NCI-H524 (cell line): ENCODE data around the gene PCIF1.
A peak's percentile ranks its signal among the peaks of the same experiment; 100 is the strongest.

Source experiments
- DNase-seq, 2 experiments: peaks; one replicate each; lab custom pipeline; 2025; lab: John Stamatoyannopoulos, UW

PCIF1 gene

GRCh38 chr20:45904583-45905504 lies 29.6 kb upstream of the PCIF1 start:
- no peak for DNase-seq

GRCh38 chr20:45905505-45906079 lies 28.9 kb upstream of the PCIF1 start:
- no peak for DNase-seq

DNA sequence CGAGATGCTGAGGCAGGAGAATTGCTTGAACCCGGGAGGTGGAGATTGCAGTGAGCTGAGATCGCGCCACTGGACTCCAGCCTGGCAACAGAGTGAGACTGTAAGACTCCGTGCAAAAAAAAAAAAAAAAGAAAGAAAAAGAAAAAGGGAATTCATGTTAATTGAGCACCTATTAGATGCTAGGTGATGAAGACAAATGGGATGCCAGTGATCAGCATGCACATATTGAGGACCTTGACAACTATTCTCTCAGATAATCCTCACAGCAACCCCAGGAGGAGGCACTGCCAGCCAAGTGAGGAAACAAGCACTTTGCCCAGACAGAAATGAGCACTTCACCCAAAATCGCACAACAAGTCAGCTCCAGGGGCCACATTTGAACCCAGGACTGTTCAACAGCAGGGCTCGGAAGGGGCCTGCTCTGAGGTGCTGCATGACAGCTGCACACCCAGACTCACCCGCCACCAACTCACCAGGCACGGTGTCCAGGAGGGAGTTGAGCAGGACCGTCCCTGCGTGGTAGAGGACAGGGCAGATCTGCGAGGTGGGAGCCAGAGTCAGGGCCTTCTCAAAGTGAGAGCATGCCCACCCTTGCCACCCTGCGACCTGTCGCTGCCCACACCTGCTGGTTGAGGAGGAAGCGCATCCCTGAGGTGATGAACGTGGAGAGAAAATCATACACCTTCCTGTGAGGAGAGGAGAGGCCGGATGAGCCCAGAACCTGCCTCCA lies 27.1 kb upstream of the PCIF1 start:
- no peak for DNase-seq

GRCh38 chr20:45908084-45908483 lies 26.4 kb upstream of the PCIF1 start:
- no peak for DNase-seq

DNA sequence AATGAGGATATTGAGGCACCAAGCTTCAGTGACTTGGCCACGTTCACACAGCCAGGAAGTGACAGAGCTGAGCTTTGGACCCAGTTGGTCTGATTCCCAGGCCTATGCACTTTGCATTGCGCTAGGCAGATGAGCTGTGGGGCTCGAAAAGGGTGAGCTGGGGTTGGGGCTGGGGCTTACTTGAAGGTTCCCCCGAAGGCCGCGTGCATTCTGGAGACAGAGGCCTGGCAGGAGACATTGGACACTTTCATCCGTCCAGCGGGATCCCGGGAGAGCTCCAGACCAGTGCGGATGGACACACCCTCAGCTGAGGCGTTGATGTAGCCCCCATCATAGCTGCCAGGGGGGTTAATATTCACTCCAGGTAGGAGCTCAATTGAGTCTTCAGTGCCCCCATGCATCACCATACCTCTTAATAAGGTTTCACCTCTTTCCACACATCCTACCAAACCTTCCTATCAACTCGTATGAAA lies 25.1 kb upstream of the PCIF1 start:
- DNase-seq, result no peak

GRCh38 chr20:45909817-45910669 lies 24.4 kb upstream of the PCIF1 start:
- DNase-seq, result no peak

GRCh38 chr20:45910670-45911485 lies 23.6 kb upstream of the PCIF1 start:
- peak in 1 of 2 experiments; percentile 61 for DNase-seq

GRCh38 chr20:45911486-45912343 lies 22.8 kb upstream of the PCIF1 start, which contains the start of gene PLTP:
PLTP (minus strand) TSS chr20:45912155; CDS start chr20:45911452, 703 bp downstream.
- DNase-seq, result peak; percentile 61 to 63

DNA sequence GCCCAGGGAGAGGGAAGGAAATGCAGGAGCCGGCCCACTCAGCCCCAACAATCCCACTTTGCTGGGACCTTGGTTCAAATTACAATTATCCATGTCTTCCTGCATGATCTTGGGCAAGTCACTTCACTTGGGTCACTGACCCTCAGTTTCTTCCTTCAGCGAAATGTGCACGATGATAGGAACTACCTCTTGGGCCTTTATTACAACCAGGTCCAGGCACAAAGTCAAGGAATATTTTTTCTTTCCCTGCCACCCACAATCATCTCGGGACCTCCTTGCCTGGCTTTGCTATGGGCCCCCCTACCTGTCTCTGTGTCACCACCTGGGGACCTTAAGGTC lies 22.2 kb upstream of the PCIF1 start:
- DNase-seq, result no peak

GRCh38 chr20:45913116-45913515 lies 21.4 kb upstream of the PCIF1 start:
- no peak for DNase-seq

DNA sequence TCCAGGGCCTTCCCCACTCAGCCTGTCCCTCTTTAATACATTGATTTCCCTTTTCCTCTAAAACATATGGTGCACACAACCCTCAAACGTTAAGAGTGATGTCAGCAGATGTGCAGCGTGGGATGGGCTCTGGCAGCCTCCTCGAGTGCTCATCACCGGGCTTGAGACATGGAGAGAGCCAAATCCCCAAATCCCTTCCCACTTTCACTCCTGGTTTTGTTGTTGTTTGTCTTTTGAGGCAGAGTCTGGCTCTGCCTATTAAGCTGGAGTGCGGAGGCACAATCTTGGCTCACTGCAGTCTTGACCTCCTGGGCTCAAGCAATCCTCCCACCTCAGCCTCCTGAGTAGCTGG lies 16.7 kb upstream of the PCIF1 start:
- peak; percentile 86 to 94 for DNase-seq

- no peak for DNase-seq
These were observed 16.2 kb upstream of the PCIF1 start for GRCh38 chr20:45918182-45918737.

GRCh38 chr20:45918779-45919537 lies 15.5 kb upstream of the PCIF1 start:
- DNase-seq, result no peak

DNA sequence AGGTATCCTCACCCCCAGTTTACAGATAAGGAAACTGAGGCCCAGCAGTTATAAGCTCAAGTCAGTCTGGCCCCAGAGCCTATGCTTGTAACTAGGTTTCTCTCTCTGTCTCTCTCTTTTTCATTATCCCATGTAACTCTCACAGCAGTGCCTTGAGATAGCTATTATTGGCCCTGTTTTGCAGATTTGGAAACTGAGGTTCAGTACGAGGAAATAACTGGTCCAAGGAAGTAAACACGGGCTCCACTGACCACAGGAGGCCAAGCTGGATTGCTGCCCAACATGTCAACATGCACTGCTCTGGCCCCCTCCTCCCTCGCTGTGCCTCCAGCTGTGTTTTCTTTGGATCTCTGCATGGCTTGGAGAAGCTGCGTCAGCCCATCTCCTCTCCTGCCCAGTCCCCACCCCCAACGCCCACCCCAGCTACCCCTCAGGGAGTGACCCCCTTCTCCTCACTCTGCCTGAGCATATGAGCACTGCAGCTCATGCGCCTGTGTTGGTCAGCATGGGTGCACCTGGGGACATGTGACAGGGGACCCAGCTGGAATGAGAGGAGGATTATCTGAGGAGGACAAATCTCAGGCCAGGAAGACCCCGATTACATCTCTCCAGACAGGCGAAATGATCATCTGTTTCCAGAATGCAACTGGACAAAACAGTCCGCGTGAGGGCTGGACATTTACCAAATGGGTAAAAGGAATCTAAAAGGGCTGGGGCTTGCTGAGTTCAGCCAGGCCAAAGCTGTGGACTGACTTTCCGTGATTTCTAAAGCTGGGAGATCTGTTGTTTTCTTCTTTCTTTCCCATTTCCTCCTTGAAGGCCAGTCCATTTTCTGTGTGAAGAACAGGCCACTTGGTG lies 14.7 kb upstream of the PCIF1 start:
- DNase-seq, result no peak

- DNase-seq, result no peak
These were observed 13.8 kb upstream of the PCIF1 start for GRCh38 chr20:45920462-45921336.

GRCh38 chr20:45921337-45922189 lies 12.9 kb upstream of the PCIF1 start:
- DNase-seq, result no peak
